ENCODE results near the gene AKAP1.

AKAP1 gene

DNA sequence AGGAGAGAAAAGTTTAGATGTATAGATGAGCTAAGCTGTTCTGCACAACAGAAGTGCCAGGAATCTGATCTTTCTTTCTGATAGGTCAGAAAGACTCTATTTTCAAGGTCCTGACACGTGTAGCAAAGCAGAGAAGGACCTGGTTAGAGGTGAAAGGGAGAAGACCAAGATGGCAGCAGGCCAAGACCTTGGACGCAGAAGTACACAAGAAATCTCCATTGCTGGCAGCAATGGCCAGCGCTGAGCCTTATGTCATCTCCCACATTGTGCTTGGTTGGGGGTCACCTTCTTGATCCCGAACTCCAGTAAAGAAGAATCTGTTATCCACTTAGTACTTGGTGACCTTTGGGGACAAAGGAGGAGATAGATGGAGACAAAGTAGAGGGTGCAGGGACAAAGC, 41.8 kb upstream of the AKAP1 start:
- no peak overlapping the region for H3K27ac Mint-ChIP-seq
- no peak overlapping the region for H3K4me3 Mint-ChIP-seq
- TF ChIP-seq, protein P1, sequence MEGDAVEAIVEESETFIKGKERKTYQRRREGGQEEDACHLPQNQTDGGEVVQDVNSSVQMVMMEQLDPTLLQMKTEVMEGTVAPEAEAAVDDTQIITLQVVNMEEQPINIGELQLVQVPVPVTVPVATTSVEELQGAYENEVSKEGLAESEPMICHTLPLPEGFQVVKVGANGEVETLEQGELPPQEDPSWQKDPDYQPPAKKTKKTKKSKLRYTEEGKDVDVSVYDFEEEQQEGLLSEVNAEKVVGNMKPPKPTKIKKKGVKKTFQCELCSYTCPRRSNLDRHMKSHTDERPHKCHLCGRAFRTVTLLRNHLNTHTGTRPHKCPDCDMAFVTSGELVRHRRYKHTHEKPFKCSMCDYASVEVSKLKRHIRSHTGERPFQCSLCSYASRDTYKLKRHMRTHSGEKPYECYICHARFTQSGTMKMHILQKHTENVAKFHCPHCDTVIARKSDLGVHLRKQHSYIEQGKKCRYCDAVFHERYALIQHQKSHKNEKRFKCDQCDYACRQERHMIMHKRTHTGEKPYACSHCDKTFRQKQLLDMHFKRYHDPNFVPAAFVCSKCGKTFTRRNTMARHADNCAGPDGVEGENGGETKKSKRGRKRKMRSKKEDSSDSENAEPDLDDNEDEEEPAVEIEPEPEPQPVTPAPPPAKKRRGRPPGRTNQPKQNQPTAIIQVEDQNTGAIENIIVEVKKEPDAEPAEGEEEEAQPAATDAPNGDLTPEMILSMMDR (IDR thresholded peaks at IDR 0.05; ENCODE audit: unreplicated experiment in 3 of 3), result no peak
- peaks cover 26% of the 10 kb centered on the region for H3K27me3 Mint-ChIP-seq (ENCODE audit: low read depth)
- H3K9me3 Mint-ChIP-seq, result no peaks in the 10 kb centered on the region
- no peaks in the 10 kb centered on the region for H3K4me1 Mint-ChIP-seq
- no peaks in the 10 kb centered on the region for H3K36me3 Mint-ChIP-seq (ENCODE audit: low read depth)

GRCh38 chr17:57044976-57045867, 39.8 kb upstream of the AKAP1 start:
- TF ChIP-seq, protein P1 (IDR thresholded peaks at IDR 0.05; ENCODE audit: unreplicated experiment in 3 of 3), result no peak
- peaks cover 3% of the 10 kb centered on the region for H3K4me1 Mint-ChIP-seq
- H3K36me3 Mint-ChIP-seq (ENCODE audit: low read depth), result no peaks in the 10 kb centered on the region
- no peak overlapping the region for H3K27ac Mint-ChIP-seq
- no peaks in the 10 kb centered on the region for H3K9me3 Mint-ChIP-seq
- peaks cover 18% of the 10 kb centered on the region for H3K27me3 Mint-ChIP-seq (ENCODE audit: low read depth)
- no peak overlapping the region for H3K4me3 Mint-ChIP-seq

GRCh38 chr17:57045868-57046704, 39.0 kb upstream of the AKAP1 start:
- Mint-ChIP-seq H3K27me3 (ENCODE audit: low read depth) (peaks cover 18% of the 10 kb centered on the region), H3K36me3 (ENCODE audit: low read depth) (no peaks in the 10 kb centered on the region), H3K9me3 (no peaks in the 10 kb centered on the region), H3K27ac (peak overlapping the region in 1 of 3 experiments; percentile 22), H3K4me1 (peaks cover 11% of the 10 kb centered on the region), H3K4me3 (no peak overlapping the region)
- TF ChIP-seq, protein P1 (IDR thresholded peaks at IDR 0.05; ENCODE audit: unreplicated experiment in 3 of 3), result no peak

DNA sequence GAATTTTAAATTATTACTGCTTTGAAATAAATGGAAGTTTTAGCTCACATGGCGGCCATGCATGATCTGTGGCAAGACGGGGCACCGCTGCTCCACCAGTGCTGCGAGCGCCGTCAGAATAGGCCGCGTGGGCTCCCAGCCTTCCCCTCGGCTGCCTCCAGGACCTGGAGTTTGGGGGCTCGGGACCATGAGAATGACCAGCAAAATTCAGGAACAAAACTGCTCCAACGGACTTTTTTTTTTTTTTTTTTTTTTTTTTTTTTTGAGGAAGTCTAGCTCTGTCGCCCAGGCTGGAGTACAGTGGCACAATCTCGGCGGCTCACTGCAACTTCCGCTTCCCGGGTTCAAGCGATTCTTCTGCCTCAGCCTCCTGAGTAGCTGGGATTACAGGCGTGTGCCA, 38.3 kb upstream of the AKAP1 start:
- H3K4me3 Mint-ChIP-seq, result no peak overlapping the region

DNA sequence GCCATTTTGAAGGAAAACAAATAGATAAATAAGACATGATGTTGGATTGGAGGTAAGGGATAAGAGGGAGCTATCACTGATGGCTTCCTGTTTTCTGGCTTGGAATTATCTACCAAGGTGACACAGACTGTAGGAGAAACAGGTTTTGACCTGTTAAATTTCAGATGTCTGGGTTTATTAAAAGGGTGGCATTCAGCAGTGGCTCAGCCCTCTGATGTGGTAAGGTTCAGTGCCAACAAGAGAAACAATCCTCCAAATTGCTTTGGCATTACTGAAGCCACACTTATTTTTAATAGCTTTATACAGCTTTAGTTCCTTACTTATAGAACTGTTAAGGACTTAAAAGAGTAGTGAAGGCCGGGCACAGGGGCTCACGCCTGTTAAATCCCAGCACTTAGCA, 37.0 kb upstream of the AKAP1 start:
- H3K36me3 Mint-ChIP-seq (ENCODE audit: low read depth), result no peaks in the 10 kb centered on the region
- no peaks in the 10 kb centered on the region for H3K9me3 Mint-ChIP-seq
- H3K27ac Mint-ChIP-seq, result no peak overlapping the region
- H3K27me3 Mint-ChIP-seq (ENCODE audit: low read depth), result peaks cover 19% of the 10 kb centered on the region
- H3K4me3 Mint-ChIP-seq, result no peak overlapping the region
- peaks cover 22% of the 10 kb centered on the region for H3K4me1 Mint-ChIP-seq
- TF ChIP-seq, protein P1 (IDR thresholded peaks at IDR 0.05; ENCODE audit: unreplicated experiment in 3 of 3), result no peak

More for the DNA sequence above, 38.3 kb upstream of the AKAP1 start:
- Mint-ChIP-seq H3K27me3 (ENCODE audit: low read depth) (peaks cover 20% of the 10 kb centered on the region), H3K4me1 (peaks cover 15% of the 10 kb centered on the region), H3K36me3 (ENCODE audit: low read depth) (no peaks in the 10 kb centered on the region), H3K9me3 (no peaks in the 10 kb centered on the region), H3K27ac (no peak overlapping the region)
- TF ChIP-seq, protein P1 (IDR thresholded peaks at IDR 0.05; ENCODE audit: unreplicated experiment in 3 of 3), result no peak

Data from nephron (organoid).